HepG2 (cell line): Measurements from ENCODE around the gene DNAJC1. TPM values are rescaled to one million over a fixed set of nuclear protein-coding genes. Genes with fewer than 3 reads are reported as not detected.

Source experiments
- AGO1 ChIP-seq: fragments of 200-400 bp; formaldehyde crosslinking; IDR thresholded peaks from 2 replicates; pipeline ENCODE4 v1.6.1; 2017; ENCODE audit warnings: mild to moderate bottlenecking, low read depth, low read length, moderate library complexity; ENCODE audit not compliant: poor library complexity, severe bottlenecking
- ARNT ChIP-seq: fragments of 450-650 bp; IDR thresholded peaks from 2 replicates; pipeline ENCODE4 v1.6.1; 2017
- BRCA1 ChIP-seq: sonication (generic); formaldehyde crosslinking; IDR thresholded peaks from 2 replicates; pipeline ENCODE4 v1.4.0; 2020; ENCODE audit warnings: missing genetic modification reagents
- CBX1 ChIP-seq: IDR thresholded peaks from one replicate; pipeline ENCODE4 v1.6.1; 2016; ENCODE audit warnings: antibody characterized with exemption, low read depth
- CC2D1A ChIP-seq: sonication (generic); formaldehyde crosslinking; IDR thresholded peaks from 2 replicates; pipeline ENCODE4 v1.8.1; 2023; ENCODE audit warnings: mild to moderate bottlenecking, missing genetic modification reagents
- CHCHD3 ChIP-seq: sonication (generic); formaldehyde crosslinking; IDR thresholded peaks from 2 replicates; pipeline ENCODE4 v1.8.0; 2022; ENCODE audit warnings: mild to moderate bottlenecking, missing genetic modification reagents, moderate library complexity
- DNMT3B ChIP-seq: conservative IDR thresholded peaks from 2 replicates; pipeline ENCODE4 v1.6.1; 2016; ENCODE audit warnings: missing biosample characterization, control low read depth
- ELF3 ChIP-seq: IDR thresholded peaks from 2 replicates; pipeline ENCODE4 v1.6.1; 2016; ENCODE audit warnings: missing genetic modification reagents, missing compliant biosample characterization
- FOXA1 ChIP-seq, 2 experiments: fragments of 450-650 bp in 1 of 2; sonication (generic) in 1 of 2; formaldehyde crosslinking in 1 of 2; IDR thresholded peaks; 2 replicates each; pipeline versions ENCODE4 v1.4.0 to v1.6.1; 2016 to 2020; ENCODE audit warnings: missing genetic modification reagents in 1 of 2
- GABPB1 ChIP-seq: IDR thresholded peaks from 2 replicates; pipeline ENCODE4 v1.6.1; 2016; ENCODE audit warnings: mild to moderate bottlenecking, missing genetic modification reagents, moderate library complexity, missing compliant biosample characterization
- HCFC1 ChIP-seq: fragments of 150-350 bp; IDR thresholded peaks from 2 replicates; pipeline ENCODE4 v1.6.1; 2014; ENCODE audit warnings: low read depth, low read length
- MIXL1 ChIP-seq: IDR thresholded peaks from 2 replicates; pipeline ENCODE4 v1.6.1; 2016
- MTA3 ChIP-seq: sonication (generic); formaldehyde crosslinking; IDR thresholded peaks from 2 replicates; pipeline ENCODE4 v1.4.0; 2020; ENCODE audit warnings: missing genetic modification reagents
- NCOA1 ChIP-seq: sonication (generic); formaldehyde crosslinking; IDR thresholded peaks from 2 replicates; pipeline ENCODE4 v1.9.0; 2021; ENCODE audit warnings: missing genetic modification reagents
- NCOA2 ChIP-seq: sonication (generic); formaldehyde crosslinking; IDR thresholded peaks from 2 replicates; pipeline ENCODE4 v1.8.0; 2022; ENCODE audit warnings: inconsistent platforms
- NR3C1 ChIP-seq: sonication (generic); formaldehyde crosslinking; IDR thresholded peaks from 2 replicates; pipeline ENCODE4 v1.4.0; 2020; ENCODE audit warnings: missing genetic modification reagents
- PHF5A ChIP-seq: IDR thresholded peaks from one replicate; pipeline ENCODE4 v1.6.1; 2018; ENCODE audit warnings: low read depth, missing genetic modification reagents; ENCODE audit not compliant: unreplicated experiment
- REL ChIP-seq: sonication (generic); formaldehyde crosslinking; conservative IDR thresholded peaks from 2 replicates; pipeline ENCODE4 v1.8.0; 2022; ENCODE audit warnings: mild to moderate bottlenecking, missing genetic modification reagents, moderate library complexity
- SMC3 ChIP-seq: IDR thresholded peaks from 2 replicates; pipeline ENCODE4 v1.6.1; 2011; ENCODE audit warnings: low read length, improper control_type of control experiment
- TGIF2 ChIP-seq: IDR thresholded peaks from 2 replicates; pipeline ENCODE4 v1.6.1; 2016; ENCODE audit warnings: control low read depth, missing compliant biosample characterization
- ZKSCAN1 ChIP-seq: fragments of 150-350 bp; IDR thresholded peaks from 2 replicates; pipeline ENCODE4 v1.6.1; 2014; ENCODE audit warnings: low read length
- ZNF615 ChIP-seq: sonication (generic); formaldehyde crosslinking; IDR thresholded peaks from 2 replicates; pipeline ENCODE4 v1.5.0; 2020; ENCODE audit warnings: mild to moderate bottlenecking, missing genetic modification reagents, borderline replicate concordance
- ZNF761 ChIP-seq: sonication (generic); formaldehyde crosslinking; conservative IDR thresholded peaks from 2 replicates; pipeline ENCODE4 v1.4.0; 2020; ENCODE audit warnings: mild to moderate bottlenecking, missing genetic modification reagents
- ZNF772 ChIP-seq: sonication (generic); formaldehyde crosslinking; IDR thresholded peaks from 2 replicates; pipeline ENCODE4 v1.5.0; 2020; ENCODE audit warnings: mild to moderate bottlenecking, missing genetic modification reagents
- polyA plus RNA-seq, 8 experiments: library from polyadenylated mRNA; depleted of rRNA in 3 of 8; stranded (reverse) in 7 of 8; unstranded in 1 of 8; fragments of >200 nt; fragmentation: Illumina TruSeq in 4 of 8; extraction: Trizol in 4 of 8; gene quantifications; 2 replicates each; pipeline versions ENCODE4 v1.2.1 to v1.2.3, GENCODE V29; 2011 to 2016; ENCODE audit warnings: low read depth in 4 of 8, missing spikeins in 1 of 8, mixed read lengths in 1 of 8; ENCODE audit not compliant: insufficient read depth in 1 of 8
- total RNA-seq, 5 experiments: library from RNA; depleted of rRNA; stranded (reverse); fragments of >200 nt; fragmentation: Illumina TruSeq; extraction: Trizol; gene quantifications; 2 replicates each; pipeline ENCODE4 v1.2.3, GENCODE V29; 2016; ENCODE audit warnings: low read depth in 1 of 5
- TF ChIP-seq, protein P1 (sequence below), 2 experiments: fragments of 450-650 bp in 1 of 2; sonication (generic) in 1 of 2; formaldehyde crosslinking in 1 of 2; IDR thresholded peaks; 2 replicates each; pipeline versions ENCODE4 v1.6.1 to v1.8.0; 2016 to 2022; ENCODE audit warnings: antibody characterized with exemption in 1 of 2, mild to moderate bottlenecking in 1 of 2, missing genetic modification reagents in 1 of 2

The DNAJC1 gene
- total and polyA plus RNA-seq, 2 of the 13 experiments (the other 11 are each of a cell fraction or from before 2014, with no cell fraction given) = 9.9 to 16.6 TPM

DNA sequence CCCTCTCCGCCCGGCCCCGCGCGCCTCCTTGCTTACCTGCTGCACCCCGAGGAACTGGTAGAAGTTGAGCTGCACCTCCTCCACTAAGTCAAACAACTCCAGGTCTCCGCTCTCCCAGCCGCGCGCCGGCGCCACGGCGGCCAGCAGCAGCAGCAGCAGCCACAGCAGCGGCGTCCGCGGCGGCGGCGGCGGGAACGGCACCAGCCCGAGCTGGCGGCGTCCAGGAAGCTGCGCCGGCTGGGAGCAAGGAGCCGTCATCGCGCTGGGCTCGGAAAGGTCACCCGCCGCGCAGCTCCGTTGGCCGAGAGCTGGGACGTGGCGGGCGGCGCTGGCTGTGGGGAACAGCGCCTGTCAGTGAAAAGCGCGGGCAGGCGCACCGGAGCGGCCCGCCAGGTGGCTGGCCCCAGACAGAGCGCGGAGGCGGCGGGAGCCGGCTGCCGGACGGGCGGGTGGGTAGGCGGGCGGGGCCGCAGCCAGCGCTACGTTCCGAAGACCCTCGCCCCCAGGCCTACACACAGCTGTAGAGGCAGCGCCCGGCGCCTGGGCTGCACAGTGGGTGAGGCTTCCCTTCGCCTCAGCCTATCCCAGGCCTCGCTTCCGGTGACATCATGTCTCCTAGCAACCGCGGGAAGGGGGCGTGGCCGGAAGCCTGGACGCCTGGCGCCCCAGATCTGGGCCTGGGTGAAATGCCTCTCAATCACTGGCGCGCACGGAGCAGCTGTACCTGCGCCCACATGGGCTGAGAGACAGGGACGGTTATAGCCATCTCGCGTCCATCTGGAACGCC lies at the start of gene DNAJC1 (continued):
- TF ChIP-seq NCOA2 (CRISPR knock-in tag) (0 out of 2 replicates have a peak, but pooled peaks have one; percentile 25), REL (CRISPR knock-in tag) (no peak), ZKSCAN1 (no peak), SMC3 (no peak), MIXL1 (peak; percentile 54; the same call in 1 of the 2 replicates), PHF5A (CRISPR knock-in tag) (no peak), BRCA1 (CRISPR knock-in tag) (no peak), CHCHD3 (CRISPR knock-in tag) (no peak), AGO1 (no peak), TGIF2 (CRISPR knock-in tag) (no peak), CBX1 (peak; percentile 20), CC2D1A (CRISPR knock-in tag) (no peak), HCFC1 (no peak), ZNF615 (no peak), ZNF772 (CRISPR knock-in tag) (no peak), GABPB1 (CRISPR knock-in tag) (peak; percentile 92), MTA3 (no peak), ZNF761 (CRISPR knock-in tag) (no peak), FOXA1 (IDR thresholded peaks at IDR 0.05) (no peak), FOXA1 (CRISPR knock-in tag; IDR thresholded peaks at IDR 0.05) (peak; percentile 51), DNMT3B (CRISPR knock-in tag) (no peak), ELF3 (CRISPR knock-in tag) (peak; percentile 31; the same call in 1 of the 2 replicates), NCOA1 (CRISPR knock-in tag) (no peak), ARNT (no peak), NR3C1 (CRISPR knock-in tag) (no peak)
- TF ChIP-seq, protein P1, sequence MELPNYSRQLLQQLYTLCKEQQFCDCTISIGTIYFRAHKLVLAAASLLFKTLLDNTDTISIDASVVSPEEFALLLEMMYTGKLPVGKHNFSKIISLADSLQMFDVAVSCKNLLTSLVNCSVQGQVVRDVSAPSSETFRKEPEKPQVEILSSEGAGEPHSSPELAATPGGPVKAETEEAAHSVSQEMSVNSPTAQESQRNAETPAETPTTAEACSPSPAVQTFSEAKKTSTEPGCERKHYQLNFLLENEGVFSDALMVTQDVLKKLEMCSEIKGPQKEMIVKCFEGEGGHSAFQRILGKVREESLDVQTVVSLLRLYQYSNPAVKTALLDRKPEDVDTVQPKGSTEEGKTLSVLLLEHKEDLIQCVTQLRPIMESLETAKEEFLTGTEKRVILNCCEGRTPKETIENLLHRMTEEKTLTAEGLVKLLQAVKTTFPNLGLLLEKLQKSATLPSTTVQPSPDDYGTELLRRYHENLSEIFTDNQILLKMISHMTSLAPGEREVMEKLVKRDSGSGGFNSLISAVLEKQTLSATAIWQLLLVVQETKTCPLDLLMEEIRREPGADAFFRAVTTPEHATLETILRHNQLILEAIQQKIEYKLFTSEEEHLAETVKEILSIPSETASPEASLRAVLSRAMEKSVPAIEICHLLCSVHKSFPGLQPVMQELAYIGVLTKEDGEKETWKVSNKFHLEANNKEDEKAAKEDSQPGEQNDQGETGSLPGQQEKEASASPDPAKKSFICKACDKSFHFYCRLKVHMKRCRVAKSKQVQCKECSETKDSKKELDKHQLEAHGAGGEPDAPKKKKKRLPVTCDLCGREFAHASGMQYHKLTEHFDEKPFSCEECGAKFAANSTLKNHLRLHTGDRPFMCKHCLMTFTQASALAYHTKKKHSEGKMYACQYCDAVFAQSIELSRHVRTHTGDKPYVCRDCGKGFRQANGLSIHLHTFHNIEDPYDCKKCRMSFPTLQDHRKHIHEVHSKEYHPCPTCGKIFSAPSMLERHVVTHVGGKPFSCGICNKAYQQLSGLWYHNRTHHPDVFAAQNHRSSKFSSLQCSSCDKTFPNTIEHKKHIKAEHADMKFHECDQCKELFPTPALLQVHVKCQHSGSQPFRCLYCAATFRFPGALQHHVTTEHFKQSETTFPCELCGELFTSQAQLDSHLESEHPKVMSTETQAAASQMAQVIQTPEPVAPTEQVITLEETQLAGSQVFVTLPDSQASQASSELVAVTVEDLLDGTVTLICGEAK (IDR thresholded peaks at IDR 0.05) = no peak
- TF ChIP-seq, protein P1 (CRISPR knock-in tag; IDR thresholded peaks at IDR 0.05) = no peak
